Motor neuron (in vitro differentiated cells): ENCODE results near the gene TEKT3. TPM values are rescaled to one million over a fixed set of nuclear protein-coding genes. Genes with fewer than 3 reads are reported as not detected.

ENCODE experiments used
- ATAC-seq, 8 experiments: fragments of 200-7000 bp; cut with Tn5 transposase; replicated peaks in 6 of 8; 2 replicates each; pipeline ENCODE4 v1.8.0; 2021; ENCODE audit warnings: mild to moderate bottlenecking in 8 of 8, moderate library complexity in 8 of 8
- H3K27ac ChIP-seq, 2 donors: fragments of 250-450 bp; sonication (Bioruptor Pico); 2 replicates each; pipeline ENCODE4 v1.9.0; 2021; ENCODE audit warnings: antibody characterized with exemption in 2 of 2, mild to moderate bottlenecking in 2 of 2, moderate library complexity in 1 of 2
- H3K4me1 ChIP-seq, 2 donors: fragments of 250-450 bp; sonication (Bioruptor Pico); replicated peaks in 1 of 2; 2 replicates each; pipeline ENCODE4 v1.6.1; 2021; ENCODE audit warnings: antibody characterized with exemption in 2 of 2, mild to moderate bottlenecking in 2 of 2, moderate library complexity in 1 of 2
- H3K4me3 ChIP-seq, 5 donors: fragments of 250-450 bp; sonication (Bioruptor Pico); 2 replicates each; pipeline ENCODE4 v1.9.0; 2021; ENCODE audit warnings: antibody characterized with exemption in 5 of 5, mild to moderate bottlenecking in 5 of 5, moderate library complexity in 4 of 5
- WGBS, 10 experiments: fragments of 450-650 bp; shearing (Covaris generic); methylation state at CpG; one replicate each; pipeline ENCODE4 v1.0.0; 2022; 5-methylcytosine and 5-hydroxymethylcytosine counted together
- in situ Hi-C, 9 experiments: fragments of 400-800 bp; cut with MboI; loops; one replicate each; pipeline ENCODE4 v1.15.0; 2021; ENCODE audit warnings: low sequenced_read_pairs in 9 of 9, low pct_unique_long_range_greater_than_20kb in 2 of 9; ENCODE audit not compliant: unreplicated experiment in 9 of 9
- total RNA-seq, 8 experiments: library from RNA; unstranded; fragments of 300-600 nt; gene quantifications; 2 replicates each; pipeline versions ENCODE4 v1.2.3 to v1.2.4, GENCODE V29; 2022

Gene TEKT3
- total RNA-seq, 8 experiments from 2014 or later: 0.54 to 2.9 (median 0.90) TPM; not detected in 3

- H3K27ac ChIP-seq: no peak overlapping the region
- 65 to 83% (median 73%) methylated on average over 1 to 7 of the region's 7 CpGs; no CpG with 5 or more reads in 2 of the 10 experiments for WGBS, 10 experiments
- no peak overlapping the region for H3K4me3 ChIP-seq
- ATAC-seq: no peak
- H3K4me1 ChIP-seq: no peaks in the 10 kb centered on the region
- in situ Hi-C loops: loop anchor here in 3 of 9 experiments (25.0 kb wide), 3 partner anchors 168 to 718 kb away; partner anchors contain the start of genes TTC19 (in 1 of the 3) and ZSWIM7 (in 1 of the 3)
These were observed 72.2 kb downstream of the TEKT3 start for GRCh38 chr17:15269087-15269779.

GRCh38 chr17:15268461-15268860, 72.9 kb downstream of the TEKT3 start:
- in situ Hi-C loops: loop anchor here in 3 of 9 experiments (25.0 kb wide), 3 partner anchors 169 to 719 kb away; partner anchors contain the start of genes TTC19 (in 1 of the 3) and ZSWIM7 (in 1 of the 3)
- Histone ChIP-seq H3K4me1 (peaks cover 0 to 3% of the 10 kb centered on the region in 2 donors), H3K27ac (no peak overlapping the region), H3K4me3 (no peak overlapping the region)
- 0 to 17% (median 0%) methylated on average over 1 of the region's 1 CpG; no CpG with 5 or more reads in 5 of the 10 experiments for WGBS, 10 experiments
- no peak for ATAC-seq

GRCh38 chr17:15267996-15268395, 73.4 kb downstream of the TEKT3 start:
- no peak overlapping the region for H3K4me3 ChIP-seq
- no peak for ATAC-seq
- in situ Hi-C loops: loop anchor here in 3 of 9 experiments (25.0 kb wide), 3 partner anchors 169 to 719 kb away; partner anchors contain the start of genes TTC19 (in 1 of the 3) and ZSWIM7 (in 1 of the 3)
- H3K4me1 ChIP-seq: peaks cover 0 to 6% of the 10 kb centered on the region in 2 donors
- no peak overlapping the region for H3K27ac ChIP-seq
- WGBS, 10 experiments: 24 to 79% (median 60%) methylated on average over 2 to 3 of the region's 3 CpGs; no CpG with 5 or more reads in 1 of the 10 experiments

GRCh38 chr17:15266325-15267125, 74.9 kb downstream of the TEKT3 start:
- Histone ChIP-seq H3K4me3 (no peak overlapping the region), H3K4me1 (peaks cover 0 to 6% of the 10 kb centered on the region in 2 donors), H3K27ac (no peak overlapping the region)
- peak in 2 of 8 experiments; percentile 4 to 9 for ATAC-seq
- in situ Hi-C loops: loop anchor here in 3 of 9 experiments (25.0 kb wide), 3 partner anchors 171 to 721 kb away; partner anchors contain the start of genes TTC19 (in 1 of the 3) and ZSWIM7 (in 1 of the 3)
- WGBS, 10 experiments: 77 to 97% (median 86%) methylated on average over 1 to 8 of the region's 13 CpGs; no CpG with 5 or more reads in 2 of the 10 experiments

GRCh38 chr17:15265131-15265530, 76.3 kb downstream of the TEKT3 start, which contains the start of gene PMP22:
PMP22 (minus strand) TSS chr17:15265326; CDS start chr17:15260727, 4,599 bp downstream.
- in situ Hi-C loops: loop anchor here in 3 of 9 experiments (25.0 kb wide), 3 partner anchors 172 to 722 kb away; partner anchors contain the start of genes TTC19 (in 1 of the 3) and ZSWIM7 (in 1 of the 3)
- no peak within 1 kb of the TSS for H3K4me3 ChIP-seq
- peaks cover 0 to 6% of the 10 kb centered on the region in 2 donors for H3K4me1 ChIP-seq
- no peak for ATAC-seq
- no peak within 1 kb of the TSS for H3K27ac ChIP-seq
- WGBS, 10 experiments: 0 to 100% (median 60%) methylated on average over 1 to 4 of the region's 6 CpGs; no CpG with 5 or more reads in 1 of the 10 experiments

GRCh38 chr17:15264542-15264941, 76.9 kb downstream of the TEKT3 start:
- H3K4me3 ChIP-seq: no peak overlapping the region
- H3K4me1 ChIP-seq: peaks cover 0 to 6% of the 10 kb centered on the region in 2 donors
- in situ Hi-C loops: loop anchor here in 3 of 9 experiments (25.0 kb wide), 3 partner anchors 173 to 723 kb away; partner anchors contain the start of genes TTC19 (in 1 of the 3) and ZSWIM7 (in 1 of the 3)
- no peak for ATAC-seq
- WGBS, 10 experiments: 29 to 88% (median 75%) methylated on average over 1 to 2 of the region's 2 CpGs; no CpG with 5 or more reads in 2 of the 10 experiments
- no peak overlapping the region for H3K27ac ChIP-seq

- H3K27ac ChIP-seq: no peak overlapping the region
- H3K4me1 ChIP-seq: peaks cover 0 to 6% of the 10 kb centered on the region in 2 donors
- no peak for ATAC-seq
- WGBS, 10 experiments: 13 to 100% (median 43%) methylated on average over 1 to 3 of the region's 3 CpGs; no CpG with 5 or more reads in 1 of the 10 experiments
- in situ Hi-C loops: loop anchor here in 3 of 9 experiments (25.0 kb wide), 3 partner anchors 174 to 724 kb away; partner anchors contain the start of genes TTC19 (in 1 of the 3) and ZSWIM7 (in 1 of the 3)
- peak overlapping the region in 1 of 5 donors; percentile 30 for H3K4me3 ChIP-seq
These were observed 77.7 kb downstream of the TEKT3 start for GRCh38 chr17:15263680-15264079.

- ATAC-seq: peak; percentile 3 to 39 (median 21)
- in situ Hi-C loops: loop anchor here in 3 of 9 experiments (25.0 kb wide), 3 partner anchors 174 to 724 kb away; partner anchors contain the start of genes TTC19 (in 1 of the 3) and ZSWIM7 (in 1 of the 3)
- Histone ChIP-seq H3K27ac (no peak overlapping the region), H3K4me3 (peak overlapping the region; percentile 18 to 45 (median 30)), H3K4me1 (peaks cover 0 to 6% of the 10 kb centered on the region in 2 donors)
- WGBS, 10 experiments: 0 to 11% (median 0%) methylated on average over 1 to 3 of the region's 17 CpGs; no CpG with 5 or more reads in 7 of the 10 experiments
These were observed 78.2 kb downstream of the TEKT3 start for GRCh38 chr17:15263206-15263579.

- in situ Hi-C loops: loop anchor here in 3 of 9 experiments (25.0 kb wide), 3 partner anchors 175 to 725 kb away; partner anchors contain the start of genes TTC19 (in 1 of the 3) and ZSWIM7 (in 1 of the 3)
- H3K4me3 ChIP-seq: peak overlapping the region; percentile 18 to 45 (median 30)
- no peak overlapping the region for H3K27ac ChIP-seq
- H3K4me1 ChIP-seq: peaks cover 0 to 6% of the 10 kb centered on the region in 2 donors
- peak; percentile 33 to 65 (median 58) for ATAC-seq
- WGBS, 10 experiments: 0 to 6% (median 1%) methylated on average over 2 to 21 of the region's 60 CpGs; no CpG with 5 or more reads in 4 of the 10 experiments
These were observed 78.8 kb downstream of the TEKT3 start for GRCh38 chr17:15262291-15263205.

- 0 to 17% (median 0%) methylated on average over 1 to 3 of the region's 9 CpGs; no CpG with 5 or more reads in 3 of the 10 experiments for WGBS, 10 experiments
- peak overlapping the region in 3 of 5 donors; percentile 40 to 49 (median 45) for H3K4me3 ChIP-seq
- H3K27ac ChIP-seq: no peak overlapping the region
- in situ Hi-C loops: loop anchor here in 3 of 9 experiments (25.0 kb wide), 3 partner anchors 175 to 725 kb away; partner anchors contain the start of genes TTC19 (in 1 of the 3) and ZSWIM7 (in 1 of the 3)
- H3K4me1 ChIP-seq: peaks cover 0 to 6% of the 10 kb centered on the region in 2 donors
- peak in 2 of 8 experiments; percentile 0 to 1 for ATAC-seq
These were observed 79.6 kb downstream of the TEKT3 start for GRCh38 chr17:15261802-15262290.
